PFSK-1 (cell line): Measurements from ENCODE around the gene CA5A.

Experiments used
- REST ChIP-seq, 2 experiments: IDR thresholded peaks; 2 replicates each; pipeline versions ENCODE4 v1.6.1 to v1.8.0; 2011 to 2012; ENCODE audit warnings: low read depth in 2 of 2, low read length in 2 of 2, control low read depth in 1 of 2, inconsistent platforms in 1 of 2, mild to moderate bottlenecking in 1 of 2, moderate library complexity in 1 of 2; ENCODE audit not compliant: insufficient read depth in 1 of 2
- TAF1 ChIP-seq: IDR thresholded peaks from 2 replicates; pipeline ENCODE4 v1.6.1; 2012; ENCODE audit warnings: low read length, control low read depth, borderline replicate concordance; ENCODE audit not compliant: insufficient read depth

- TF ChIP-seq REST (IDR thresholded peaks at IDR 0.05; ENCODE audit: insufficient read depth in 1 of 2, low read depth in 2 of 2, low read length in 2 of 2) = no peak
- no peak for TF ChIP-seq TAF1
Measured at GRCh38 chr16:87948119-87948545, 11.8 kb upstream of the CA5A start.
